ENCODE data around the gene PNPT1.

DNA sequence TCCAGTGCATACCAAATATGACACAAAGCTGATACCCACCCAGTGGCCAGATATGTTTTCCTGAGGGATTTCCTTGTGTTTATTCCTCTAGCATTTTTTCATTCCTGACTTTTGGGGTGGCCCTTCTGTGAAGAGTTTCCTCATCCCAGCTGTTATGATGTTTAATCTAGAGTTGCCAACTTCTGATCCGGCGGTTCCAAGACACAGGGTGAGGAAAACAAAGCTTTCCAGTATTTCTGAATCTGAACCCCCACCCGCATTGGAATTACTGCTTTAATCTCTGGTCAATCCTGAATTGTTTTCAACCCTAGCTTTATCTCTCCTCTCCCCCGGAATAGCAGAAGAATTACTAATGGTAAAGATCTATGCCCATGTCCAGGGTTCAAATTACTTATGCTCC lies 39.2 kb upstream of the PNPT1 start:
- TF ChIP-seq CTCF (IDR thresholded peaks at IDR 0.05; ENCODE audit: insufficient read depth, low read length, poor library complexity, severe bottlenecking) (no peak), EZH2phosphoT487 (conservative IDR thresholded peaks at IDR 0.05; ENCODE audit: low read length) (no peak)
